H1 (cell line): Measurements from ENCODE around the gene NECTIN2. TPM values are rescaled to one million over a fixed set of nuclear protein-coding genes. Genes with fewer than 3 reads are reported as not detected.

Experiments used
- CTCF ChIA-PET: fragments of 300-600 bp; sonication (Branson Sonifier 250); formaldehyde crosslinking; loops from one replicate; lab custom pipeline; 2021; ENCODE audit not compliant: partially characterized antibody; lab: Charles Lee
- POLR2A ChIA-PET: fragments of 300-600 bp; sonication (Branson Sonifier 250); formaldehyde crosslinking; loops from one replicate; lab custom pipeline; 2021; ENCODE audit warnings: inconsistent platforms; ENCODE audit not compliant: partially characterized antibody; lab: Charles Lee
- DNase-seq, 2 experiments: peaks; one replicate each; pipeline versions ENCODE4 v3.0.0 to v3.0.0-alpha.2; 2010 to 2022; ENCODE audit warnings: low spot score in 2 of 2, low read depth in 1 of 2, mixed read lengths in 1 of 2
- FAIRE-seq: peaks from 2 replicates; lab custom pipeline; 2011; peaks lifted over from hg19 to GRCh38; lab: Jason Lieb, UNC
- H2AFZ ChIP-seq: 2 replicates; pipeline ENCODE4 v1.8.1; 2012; ENCODE audit warnings: low read length, inconsistent platforms
- H2AK5ac ChIP-seq: 2 replicates; pipeline ENCODE4 v1.6.1; 2013; ENCODE audit warnings: low read depth, low read length
- H2BK120ac ChIP-seq: replicated peaks from 2 replicates; pipeline ENCODE3; 2013; ENCODE audit warnings: low read depth, low read length, inconsistent platforms
- H2BK12ac ChIP-seq: 2 replicates; pipeline ENCODE4 v1.6.1; 2013; ENCODE audit warnings: low read depth, low read length
- H2BK15ac ChIP-seq: 2 replicates; pipeline ENCODE4 v1.6.1; 2013; ENCODE audit warnings: low read length
- H2BK20ac ChIP-seq: 2 replicates; pipeline ENCODE4 v1.6.1; 2013; ENCODE audit warnings: low read length
- H2BK5ac ChIP-seq: 2 replicates; pipeline ENCODE4 v1.6.1; 2013; ENCODE audit warnings: low read depth, low read length
- H3K14ac ChIP-seq: 2 replicates; pipeline ENCODE4 v1.6.1; 2013; ENCODE audit warnings: inconsistent platforms; ENCODE audit not compliant: insufficient read length
- H3K18ac ChIP-seq: 2 replicates; pipeline ENCODE4 v1.6.1; 2013; ENCODE audit warnings: low read length; ENCODE audit errors: extremely low read depth
- H3K23ac ChIP-seq: 2 replicates; pipeline ENCODE4 v1.6.1; 2013; ENCODE audit warnings: inconsistent platforms; ENCODE audit not compliant: insufficient read length
- H3K23me2 ChIP-seq: 2 replicates; pipeline ENCODE4 v1.6.1; 2013; ENCODE audit warnings: low read depth, low read length
- H3K27ac ChIP-seq: 2 replicates; pipeline ENCODE4 v1.6.1; 2011; ENCODE audit warnings: low read depth, low read length, inconsistent platforms
- H3K27me3 ChIP-seq, 4 experiments: replicated peaks in 1 of 4; 1 replicate in 1 of 4; 2 replicates in 3 of 4; pipeline versions ENCODE4 v1.6.1 to v1.8.1; 2011 to 2013; ENCODE audit warnings: low read length in 3 of 4, mild to moderate bottlenecking in 3 of 4, inconsistent platforms in 2 of 4, mixed read lengths in 2 of 4, moderate library complexity in 1 of 4; ENCODE audit not compliant: control insufficient read depth in 3 of 4, insufficient read depth in 3 of 4; ENCODE audit errors: extremely low read depth in 1 of 4
- H3K36me3 ChIP-seq, 4 experiments: 2 replicates each; pipeline versions ENCODE4 v1.6.1 to v1.8.1; 2011 to 2013; ENCODE audit warnings: mild to moderate bottlenecking in 4 of 4, low read length in 3 of 4, moderate library complexity in 2 of 4, control low read depth in 1 of 4, inconsistent platforms in 1 of 4; ENCODE audit not compliant: insufficient read depth in 4 of 4, control insufficient read depth in 2 of 4
- H3K4ac ChIP-seq: replicated peaks from 2 replicates; pipeline ENCODE3; 2013; ENCODE audit warnings: low read length, low read depth, mixed read lengths, inconsistent platforms; ENCODE audit not compliant: insufficient read length
- H3K4me1 ChIP-seq, 4 experiments: replicated peaks in 1 of 4; 1 replicate in 1 of 4; 2 replicates in 3 of 4; pipeline versions ENCODE4 v1.6.1 to v1.8.1; 2011 to 2013; ENCODE audit warnings: low read length in 3 of 4, inconsistent platforms in 2 of 4, mixed read lengths in 1 of 4; ENCODE audit not compliant: insufficient read depth in 4 of 4, control insufficient read depth in 3 of 4
- H3K4me2 ChIP-seq, 2 experiments: 2 replicates each; pipeline versions ENCODE4 v1.6.1 to v1.8.1; 2011 to 2013; ENCODE audit warnings: low read depth in 2 of 2, low read length in 2 of 2, control low read depth in 1 of 2, inconsistent platforms in 1 of 2, mild to moderate bottlenecking in 1 of 2; ENCODE audit not compliant: insufficient read depth in 1 of 2
- H3K4me3 ChIP-seq, 4 experiments: fragments of 200-600, 300-600 bp in 1 of 4; sonication (generic), shearing (Covaris generic), sonication (Bioruptor Twin) in 1 of 4; 2 replicates each; pipeline versions ENCODE4 v1.5.1 to v1.8.1; 2011 to 2016; ENCODE audit warnings: low read length in 4 of 4, low read depth in 3 of 4, control low read depth in 2 of 4, inconsistent platforms in 2 of 4, mild to moderate bottlenecking in 2 of 4, mixed read lengths in 1 of 4, moderate library complexity in 1 of 4; ENCODE audit not compliant: insufficient read depth in 2 of 4; ENCODE audit errors: extremely low read depth in 1 of 4
- H3K56ac ChIP-seq: replicated peaks from 2 replicates; pipeline ENCODE3; 2013; ENCODE audit warnings: low read depth, mild to moderate bottlenecking, mixed read lengths, low read length, inconsistent platforms; ENCODE audit not compliant: insufficient read length
- H3K79me1 ChIP-seq: 2 replicates; pipeline ENCODE4 v1.6.1; 2013; ENCODE audit warnings: low read depth, low read length, control low read depth
- H3K79me2 ChIP-seq, 2 experiments: 2 replicates each; pipeline versions ENCODE4 v1.6.1 to v1.8.1; 2012 to 2013; ENCODE audit warnings: low read length in 2 of 2, mild to moderate bottlenecking in 2 of 2, inconsistent platforms in 1 of 2; ENCODE audit not compliant: insufficient read depth in 2 of 2, control insufficient read depth in 1 of 2
- H3K9ac ChIP-seq, 4 experiments: replicated peaks in 1 of 4; 1 replicate in 1 of 4; 2 replicates in 3 of 4; pipeline versions ENCODE4 v1.6.1 to v1.8.1; 2011 to 2013; ENCODE audit warnings: low read depth in 3 of 4, low read length in 3 of 4, control low read depth in 2 of 4, mild to moderate bottlenecking in 2 of 4, moderate library complexity in 2 of 4, inconsistent platforms in 1 of 4; ENCODE audit errors: extremely low read depth in 1 of 4
- H3K9me3 ChIP-seq, 2 experiments: 2 replicates each; pipeline versions ENCODE4 v1.6.1 to v1.8.1; 2012 to 2013; ENCODE audit warnings: mild to moderate bottlenecking in 2 of 2, moderate library complexity in 2 of 2, control low read depth in 1 of 2, inconsistent platforms in 1 of 2, low read depth in 1 of 2, low read length in 1 of 2, mixed read lengths in 1 of 2; ENCODE audit not compliant: insufficient read depth in 2 of 2
- H4K20me1 ChIP-seq, 2 experiments: replicated peaks in 1 of 2; 2 replicates each; pipeline versions ENCODE3 to v1.8.1; 2011 to 2013; ENCODE audit warnings: inconsistent platforms in 2 of 2, low read length in 2 of 2, mild to moderate bottlenecking in 1 of 2; ENCODE audit not compliant: insufficient read depth in 2 of 2, control insufficient read depth in 1 of 2
- H4K5ac ChIP-seq: 2 replicates; pipeline ENCODE4 v1.6.1; 2013; ENCODE audit warnings: low read length, low read depth, mixed read lengths, inconsistent platforms; ENCODE audit not compliant: insufficient read length
- H4K8ac ChIP-seq: 2 replicates; pipeline ENCODE4 v1.8.0; 2013; ENCODE audit warnings: mild to moderate bottlenecking, moderate library complexity, low read length, inconsistent platforms; ENCODE audit not compliant: insufficient read depth; ENCODE audit errors: extremely low read depth
- H4K91ac ChIP-seq: replicated peaks from 2 replicates; pipeline ENCODE3; 2013; ENCODE audit warnings: low read length, mixed read lengths, inconsistent platforms; ENCODE audit not compliant: insufficient read length
- GTF2F1 ChIP-seq: IDR thresholded peaks from 2 replicates; pipeline ENCODE4 v1.6.1; 2012; ENCODE audit warnings: low read depth, low read length, improper control_type of control experiment, borderline replicate concordance
- WGBS, 2 experiments: shearing (Covaris generic) in 1 of 2; methylation state at CpG; one replicate each; pipeline versions ENCODE4 v1.1.6 to v1.1.7; 2013 to 2015; ENCODE audit warnings: low lambda C conversion rate in 2 of 2, mixed read lengths in 2 of 2, inconsistent platforms in 1 of 2, low coverage in 1 of 2, missing lambda C conversion rate in 1 of 2; ENCODE audit not compliant: insufficient replicate concordance in 2 of 2, insufficient coverage in 1 of 2, insufficient read length in 1 of 2; ENCODE audit errors: extremely low coverage in 1 of 2, missing lambda C conversion rate in 1 of 2; 5-methylcytosine and 5-hydroxymethylcytosine counted together
- polyA plus RNA-seq, 7 experiments: library from polyadenylated mRNA; depleted of rRNA in 3 of 7; stranded (reverse) in 5 of 7; unstranded in 2 of 7; fragments of >200 nt in 5 of 7; fragments of 200-250 nt in 2 of 7; gene quantifications; 1 replicate in 5 of 7; 2 replicates in 1 of 7; 4 replicates in 1 of 7; pipeline versions ENCODE4 v1.2.1 to v1.2.3, GENCODE V29; 2011 to 2013; ENCODE audit warnings: missing spikeins in 2 of 7, mixed read lengths in 2 of 7
- total RNA-seq: library from RNA; stranded (reverse); fragmentation: NEBNext Ultra II Directional; extraction: Animal tissue kit (Norgen Biotek cat#: 25700); gene quantifications from 2 replicates; pipeline ENCODE4 v1.2.1, GENCODE V29; 2021

Gene NECTIN2
- total and polyA plus RNA-seq, 2 of the 8 experiments (the other 6 are each of a cell fraction or from before 2014, with no cell fraction given) = 184 to 237 TPM

- CTCF ChIA-PET = interaction anchor here (1.3 to 4.0 kb wide), 6 partner anchors 17 to 70 kb away, joined by 3 to 24 read pairs (median 10); no protein-coding TSS in a partner anchor
- H3K23ac ChIP-seq = no peak overlapping the region
- 93% methylated on average over 3 of the region's 3 CpGs; no CpG with 5 or more reads in 1 of the 2 experiments for WGBS, 2 experiments
- no peak overlapping the region for H3K4ac ChIP-seq
- TF ChIP-seq GTF2F1 = no peak
- no peaks in the 10 kb centered on the region; a peak in 1 of 4 replicates for H3K79me2 ChIP-seq
- H2AFZ ChIP-seq = no peak overlapping the region
- no peaks in the 10 kb centered on the region for H3K36me3 ChIP-seq
- no peaks in the 10 kb centered on the region for H4K20me1 ChIP-seq
- no peak overlapping the region for H2BK5ac ChIP-seq
- H3K18ac ChIP-seq = no peak overlapping the region
- H3K56ac ChIP-seq = no peak overlapping the region
- FAIRE-seq (no peak), DNase-seq (no peak)
- no peak overlapping the region for H4K91ac ChIP-seq
- H2AK5ac ChIP-seq = no peak overlapping the region
- no peaks in the 10 kb centered on the region for H3K79me1 ChIP-seq
- H3K4me2 ChIP-seq = no peak overlapping the region
- H4K5ac ChIP-seq = no peak overlapping the region
- POLR2A ChIA-PET = interaction anchor here (0.6 kb wide), 1 partner anchor 326 kb away, joined by 3 read pairs; no protein-coding TSS in a partner anchor
- H3K4me3 ChIP-seq = no peak overlapping the region
- H3K9me3 ChIP-seq = no peaks in the 10 kb centered on the region
- no peak overlapping the region for H3K27ac ChIP-seq
- H3K14ac ChIP-seq = no peak overlapping the region
- H2BK20ac ChIP-seq = no peak overlapping the region
- peaks cover 4% of the 10 kb centered on the region; the same call in 1 of the 2 replicates for H3K23me2 ChIP-seq
- H4K8ac ChIP-seq = no peak overlapping the region
- peaks cover 0 to 3% (median 0%) of the 10 kb centered on the region in 4 experiments; a peak in 3 of 7 replicates for H3K4me1 ChIP-seq
- H2BK15ac ChIP-seq = no peak overlapping the region
- H2BK12ac ChIP-seq = no peak overlapping the region
- no peak overlapping the region for H2BK120ac ChIP-seq
- H3K27me3 ChIP-seq = peaks cover 0 to 3% (median 3%) of the 10 kb centered on the region in 4 experiments; a peak in 4 of 7 replicates
- no peak overlapping the region for H3K9ac ChIP-seq
These were observed 4.9 kb upstream of the NECTIN2 start for GRCh38 chr19:44841231-44841630.
